ENCODE data around the gene TIMM10.

The TIMM10 gene

GRCh38 chr11:57484141-57484710 is 46.3 kb downstream of the TIMM10 start:
- DNase-seq (ENCODE audit: low read depth in 2 of 2), result no peak

GRCh38 chr11:57483562-57483918 is 47.0 kb downstream of the TIMM10 start:
- DNase-seq (ENCODE audit: low read depth in 2 of 2), result no peak

GRCh38 chr11:57482782-57483561 is 47.6 kb downstream of the TIMM10 start:
- DNase-seq (ENCODE audit: low read depth in 2 of 2), result peak; percentile 47 to 62

GRCh38 chr11:57481915-57482781 is 48.4 kb downstream of the TIMM10 start:
- DNase-seq (ENCODE audit: low read depth in 2 of 2), result no peak

- DNase-seq (ENCODE audit: low read depth in 2 of 2), result no peak
These were observed 49.2 kb downstream of the TIMM10 start for GRCh38 chr11:57481315-57481714.

- DNase-seq (ENCODE audit: low read depth in 2 of 2), result peak in 1 of 2 donors; percentile 51
These were observed 50.0 kb downstream of the TIMM10 start for GRCh38 chr11:57480409-57481137.

- DNase-seq (ENCODE audit: low read depth in 2 of 2), result no peak
These were observed 50.6 kb downstream of the TIMM10 start for GRCh38 chr11:57479911-57480310.

- DNase-seq (ENCODE audit: low read depth in 2 of 2), result no peak
These were observed 51.4 kb downstream of the TIMM10 start for GRCh38 chr11:57479021-57479663.
